HepG2 (cell line): ENCODE data around the gene PALM. TPM values are rescaled to one million over a fixed set of nuclear protein-coding genes. Genes with fewer than 3 reads are reported as not detected.

Source experiments
- BHLHE40 ChIP-seq: IDR thresholded peaks from 2 replicates; pipeline ENCODE4 v1.6.1; 2011; ENCODE audit warnings: low read length, improper control_type of control experiment
- BORCS8-MEF2B ChIP-seq: sonication (generic); formaldehyde crosslinking; IDR thresholded peaks from 2 replicates; pipeline ENCODE4 v1.8.0; 2022; ENCODE audit warnings: mild to moderate bottlenecking, missing genetic modification reagents
- CC2D1A ChIP-seq: sonication (generic); formaldehyde crosslinking; IDR thresholded peaks from 2 replicates; pipeline ENCODE4 v1.8.1; 2023; ENCODE audit warnings: mild to moderate bottlenecking, missing genetic modification reagents
- CEBPB ChIP-seq: IDR thresholded peaks from 2 replicates; pipeline ENCODE4 v1.6.1; 2011; ENCODE audit warnings: low read depth, low read length, improper control_type of control experiment, borderline replicate concordance
- ESRRA ChIP-seq: sonication (generic); formaldehyde crosslinking; IDR thresholded peaks from 2 replicates; pipeline ENCODE4 v1.5.1; 2020; ENCODE audit warnings: mild to moderate bottlenecking, low read depth, missing genetic modification reagents
- GTF3A ChIP-seq: sonication (generic); formaldehyde crosslinking; conservative IDR thresholded peaks from 2 replicates; pipeline ENCODE4 v1.4.0; 2020; ENCODE audit warnings: mild to moderate bottlenecking, missing genetic modification reagents
- HDAC6 ChIP-seq: fragments of 200-600 bp; sonication (generic); IDR thresholded peaks from 2 replicates; pipeline ENCODE4 v1.7.0; 2017; ENCODE audit warnings: mild to moderate bottlenecking, antibody characterized with exemption, low read length, low read depth
- HNF4G ChIP-seq, 2 experiments: sonication (generic) in 1 of 2; formaldehyde crosslinking in 1 of 2; IDR thresholded peaks; 2 replicates each; pipeline versions ENCODE4 v1.4.0 to v1.6.1; 2011 to 2020; ENCODE audit warnings: borderline replicate concordance in 2 of 2, low read depth in 2 of 2, mild to moderate bottlenecking in 2 of 2, low read length in 1 of 2, missing genetic modification reagents in 1 of 2, moderate library complexity in 1 of 2
- MED13 ChIP-seq: sonication (generic); formaldehyde crosslinking; IDR thresholded peaks from 2 replicates; pipeline ENCODE4 v1.5.0; 2020; ENCODE audit warnings: missing genetic modification reagents
- NCOR1 ChIP-seq: fragments of 200-600 bp; sonication (generic); IDR thresholded peaks from 2 replicates; pipeline ENCODE4 v1.7.0; 2017; ENCODE audit warnings: antibody characterized with exemption, low read length, borderline replicate concordance
- NR2C2 ChIP-seq: sonication (generic); formaldehyde crosslinking; IDR thresholded peaks from 2 replicates; pipeline ENCODE4 v1.4.0; 2020; ENCODE audit warnings: missing genetic modification reagents, mild to moderate bottlenecking, moderate library complexity, borderline replicate concordance
- NR2F1 ChIP-seq, 2 experiments: fragments of 450-650 bp in 1 of 2; formaldehyde crosslinking in 1 of 2; IDR thresholded peaks; 2 replicates each; pipeline versions ENCODE4 v1.5.0 to v1.6.1; 2016 to 2020; ENCODE audit warnings: mild to moderate bottlenecking in 1 of 2, missing compliant biosample characterization in 1 of 2, missing genetic modification reagents in 1 of 2, moderate library complexity in 1 of 2
- NR2F2 ChIP-seq: IDR thresholded peaks from 2 replicates; pipeline ENCODE4 v1.6.1; 2012; ENCODE audit warnings: low read depth, inconsistent platforms, borderline replicate concordance
- NR2F6 ChIP-seq, 2 experiments: IDR thresholded peaks; 2 replicates each; pipeline ENCODE4 v1.6.1; 2016; ENCODE audit warnings: antibody characterized with exemption in 1 of 2, mild to moderate bottlenecking in 1 of 2
- ONECUT2 ChIP-seq: sonication (generic); formaldehyde crosslinking; IDR thresholded peaks from 2 replicates; pipeline ENCODE4 v1.4.0; 2020; ENCODE audit warnings: missing genetic modification reagents
- RARA ChIP-seq: IDR thresholded peaks from 2 replicates; pipeline ENCODE4 v1.6.1; 2016; ENCODE audit warnings: missing genetic modification reagents, missing compliant biosample characterization
- RBAK ChIP-seq: sonication (generic); formaldehyde crosslinking; IDR thresholded peaks from 2 replicates; pipeline ENCODE4 v1.5.1; 2020; ENCODE audit warnings: mild to moderate bottlenecking, missing genetic modification reagents
- RXRA ChIP-seq: sonication (generic); formaldehyde crosslinking; IDR thresholded peaks from 2 replicates; pipeline ENCODE4 v1.5.1; 2020; ENCODE audit warnings: missing genetic modification reagents
- SKI ChIP-seq: fragments of 450-650 bp; IDR thresholded peaks from one replicate; pipeline ENCODE4 v1.6.1; 2018; ENCODE audit warnings: mild to moderate bottlenecking; ENCODE audit not compliant: partially characterized antibody
- SRF ChIP-seq: IDR thresholded peaks from 2 replicates; pipeline ENCODE4 v1.6.1; 2011; ENCODE audit warnings: mild to moderate bottlenecking, low read depth, low read length, moderate library complexity
- TBL1XR1 ChIP-seq: fragments of 150-350 bp; IDR thresholded peaks from 2 replicates; pipeline ENCODE4 v1.6.1; 2014; ENCODE audit warnings: borderline replicate concordance, low read length; ENCODE audit not compliant: partially characterized antibody
- ZBED4 ChIP-seq: sonication (generic); formaldehyde crosslinking; IDR thresholded peaks from 2 replicates; pipeline ENCODE4 v1.4.0; 2020; ENCODE audit warnings: missing genetic modification reagents, borderline replicate concordance
- ZBTB7B ChIP-seq: sonication (generic); formaldehyde crosslinking; IDR thresholded peaks from 2 replicates; pipeline ENCODE4 v1.4.0; 2020; ENCODE audit warnings: missing genetic modification reagents
- ZNF329 ChIP-seq: sonication (generic); formaldehyde crosslinking; IDR thresholded peaks from 2 replicates; pipeline ENCODE4 v1.9.0; 2021; ENCODE audit warnings: low read depth, mild to moderate bottlenecking, missing genetic modification reagents
- ZNF775 ChIP-seq: sonication (generic); formaldehyde crosslinking; IDR thresholded peaks from 2 replicates; pipeline ENCODE4 v1.4.0; 2020; ENCODE audit warnings: missing genetic modification reagents, mild to moderate bottlenecking, moderate library complexity, borderline replicate concordance
- ZNF777 ChIP-seq: sonication (generic); formaldehyde crosslinking; IDR thresholded peaks from 2 replicates; pipeline ENCODE4 v1.4.0; 2020; ENCODE audit warnings: missing genetic modification reagents
- ZSCAN30 ChIP-seq: sonication (generic); formaldehyde crosslinking; IDR thresholded peaks from 2 replicates; pipeline ENCODE4 v1.5.0; 2020; ENCODE audit warnings: mild to moderate bottlenecking, missing genetic modification reagents
- polyA plus RNA-seq, 8 experiments: library from polyadenylated mRNA; depleted of rRNA in 3 of 8; stranded (reverse) in 7 of 8; unstranded in 1 of 8; fragments of >200 nt; fragmentation: Illumina TruSeq in 4 of 8; extraction: Trizol in 4 of 8; gene quantifications; 2 replicates each; pipeline versions ENCODE4 v1.2.1 to v1.2.3, GENCODE V29; 2011 to 2016; ENCODE audit warnings: low read depth in 4 of 8, missing spikeins in 1 of 8, mixed read lengths in 1 of 8; ENCODE audit not compliant: insufficient read depth in 1 of 8
- total RNA-seq, 5 experiments: library from RNA; depleted of rRNA; stranded (reverse); fragments of >200 nt; fragmentation: Illumina TruSeq; extraction: Trizol; gene quantifications; 2 replicates each; pipeline ENCODE4 v1.2.3, GENCODE V29; 2016; ENCODE audit warnings: low read depth in 1 of 5

PALM gene
- total and polyA plus RNA-seq, 2 of the 13 experiments (the other 11 are each of a cell fraction or from before 2014, with no cell fraction given): 4.0 to 9.7 TPM

GRCh38 chr19:726993-727956, 18.5 kb downstream of the PALM start (continued):
- TF ChIP-seq ZBED4 (CRISPR knock-in tag) (no peak), MED13 (no peak), RXRA (CRISPR knock-in tag) (peak; percentile 74), NR2C2 (CRISPR knock-in tag) (peak; percentile 84), HDAC6 (no peak), ESRRA (peak; percentile 66; the same call in 1 of the 2 replicates), ZBTB7B (no peak), ZNF777 (no peak), CC2D1A (CRISPR knock-in tag) (no peak), BORCS8-MEF2B (CRISPR knock-in tag) (peak; percentile 47; the same call in 1 of the 2 replicates), RARA (CRISPR knock-in tag) (peak; percentile 81), ZSCAN30 (CRISPR knock-in tag) (no peak), HNF4G (IDR thresholded peaks at IDR 0.05; ENCODE audit: borderline replicate concordance, low read depth, low read length) (0 out of 2 replicates have a peak, but pooled peaks have one; percentile 8), HNF4G (CRISPR knock-in tag; IDR thresholded peaks at IDR 0.05; ENCODE audit: borderline replicate concordance, low read depth) (no peak), CEBPB (no peak), RBAK (no peak), ZNF329 (CRISPR knock-in tag) (no peak), SRF (no peak), NR2F6 (IDR thresholded peaks at IDR 0.05) (peak; percentile 91), NR2F6 (CRISPR knock-in tag; IDR thresholded peaks at IDR 0.05) (peak; percentile 60), ONECUT2 (CRISPR knock-in tag) (no peak), BHLHE40 (0 out of 2 replicates have a peak, but pooled peaks have one; percentile 6), NR2F1 (CRISPR knock-in tag; IDR thresholded peaks at IDR 0.05) (peak in 1 of 2 experiments; percentile 96; a peak in 2 of 4 replicates), TBL1XR1 (peak; percentile 99), SKI (peak; percentile 96), ZNF775 (CRISPR knock-in tag) (no peak), GTF3A (no peak), NCOR1 (peak; percentile 94), NR2F2 (peak; percentile 93)
